Activated T-helper 17 cell treated with anti-CD3 and anti-CD28 coated beads, Interleukin-2, amount 50 U/mL, for 72 hours (primary cell): ENCODE results near the gene PTGER3. TPM values are rescaled to one million over a fixed set of nuclear protein-coding genes. Genes with fewer than 3 reads are reported as not detected.
A peak's percentile ranks its signal among the peaks of the same experiment; 100 is the strongest.

Experiments
- ATAC-seq: fragments of 150-1000 bp; cut with Tn5 transposase; replicated peaks from 2 replicates; pipeline ENCODE4 v1.10.0; 2021; ENCODE audit warnings: mild to moderate bottlenecking, moderate library complexity
- H3K27ac Mint-ChIP-seq: one replicate; pipeline ENCODE4 v1.8.0; 2022; ENCODE audit warnings: mixed read lengths
- H3K27me3 Mint-ChIP-seq: one replicate; pipeline ENCODE4 v1.8.0; 2022; ENCODE audit warnings: mixed read lengths
- H3K36me3 Mint-ChIP-seq: one replicate; pipeline ENCODE4 v1.8.0; 2022; ENCODE audit warnings: low read depth, mild to moderate bottlenecking, mixed read lengths
- H3K4me1 Mint-ChIP-seq: one replicate; pipeline ENCODE4 v1.8.0; 2022; ENCODE audit warnings: mixed read lengths
- H3K4me3 Mint-ChIP-seq: one replicate; pipeline ENCODE4 v1.8.0; 2022; ENCODE audit warnings: mild to moderate bottlenecking, mixed read lengths
- H3K9me3 Mint-ChIP-seq: one replicate; pipeline ENCODE4 v1.8.0; 2022; ENCODE audit warnings: mixed read lengths
- total RNA-seq, 2 donors: library from RNA; stranded (reverse); gene quantifications; one replicate each; pipeline ENCODE4 v1.2.3, GENCODE V29; 2022

Gene PTGER3
- total RNA-seq, 2 donors from 2014 or later, result not detected

- no peaks in the 10 kb centered on the region for H3K36me3 Mint-ChIP-seq
- ATAC-seq, result no peak
- H3K27me3 Mint-ChIP-seq, result peaks cover 36% of the 10 kb centered on the region
- no peak overlapping the region for H3K27ac Mint-ChIP-seq
- H3K9me3 Mint-ChIP-seq, result no peaks in the 10 kb centered on the region
- H3K4me1 Mint-ChIP-seq, result no peaks in the 10 kb centered on the region
- no peak overlapping the region for H3K4me3 Mint-ChIP-seq
These were observed 8.7 kb downstream of the PTGER3 start for GRCh38 chr1:71038942-71039341.

- no peak overlapping the region for H3K27ac Mint-ChIP-seq
- H3K36me3 Mint-ChIP-seq, result no peaks in the 10 kb centered on the region
- H3K27me3 Mint-ChIP-seq, result peaks cover 36% of the 10 kb centered on the region
- H3K4me1 Mint-ChIP-seq, result no peaks in the 10 kb centered on the region
- no peak overlapping the region for H3K4me3 Mint-ChIP-seq
- ATAC-seq, result peak; percentile 40
- no peaks in the 10 kb centered on the region for H3K9me3 Mint-ChIP-seq
These were observed 9.6 kb downstream of the PTGER3 start for GRCh38 chr1:71037829-71038620.

- no peaks in the 10 kb centered on the region for H3K9me3 Mint-ChIP-seq
- H3K4me3 Mint-ChIP-seq, result no peak overlapping the region
- H3K27ac Mint-ChIP-seq, result no peak overlapping the region
- H3K4me1 Mint-ChIP-seq, result no peaks in the 10 kb centered on the region
- H3K36me3 Mint-ChIP-seq, result no peaks in the 10 kb centered on the region
- ATAC-seq, result no peak
- peaks cover 36% of the 10 kb centered on the region for H3K27me3 Mint-ChIP-seq
These were observed 10.6 kb downstream of the PTGER3 start for GRCh38 chr1:71037066-71037465.

GRCh38 chr1:71033136-71033535 lies 14.5 kb downstream of the PTGER3 start:
- Mint-ChIP-seq H3K9me3 (no peaks in the 10 kb centered on the region), H3K27ac (no peak overlapping the region), H3K4me3 (no peak overlapping the region), H3K4me1 (no peaks in the 10 kb centered on the region), H3K27me3 (peaks cover 29% of the 10 kb centered on the region), H3K36me3 (no peaks in the 10 kb centered on the region)
- no peak for ATAC-seq

GRCh38 chr1:71031426-71031825 lies 16.2 kb downstream of the PTGER3 start:
- H3K9me3 Mint-ChIP-seq, result no peaks in the 10 kb centered on the region
- no peak for ATAC-seq
- H3K4me3 Mint-ChIP-seq, result no peak overlapping the region
- H3K36me3 Mint-ChIP-seq, result no peaks in the 10 kb centered on the region
- no peak overlapping the region for H3K27ac Mint-ChIP-seq
- H3K4me1 Mint-ChIP-seq, result no peaks in the 10 kb centered on the region
- H3K27me3 Mint-ChIP-seq, result peaks cover 31% of the 10 kb centered on the region

GRCh38 chr1:71030026-71030425 lies 17.6 kb downstream of the PTGER3 start:
- H3K4me1 Mint-ChIP-seq, result no peaks in the 10 kb centered on the region
- ATAC-seq, result no peak
- no peaks in the 10 kb centered on the region for H3K9me3 Mint-ChIP-seq
- H3K4me3 Mint-ChIP-seq, result no peak overlapping the region
- no peak overlapping the region for H3K27ac Mint-ChIP-seq
- peaks cover 22% of the 10 kb centered on the region for H3K27me3 Mint-ChIP-seq
- no peaks in the 10 kb centered on the region for H3K36me3 Mint-ChIP-seq

- H3K36me3 Mint-ChIP-seq, result no peaks in the 10 kb centered on the region
- no peak overlapping the region for H3K4me3 Mint-ChIP-seq
- ATAC-seq, result no peak
- H3K27me3 Mint-ChIP-seq, result peaks cover 22% of the 10 kb centered on the region
- no peaks in the 10 kb centered on the region for H3K4me1 Mint-ChIP-seq
- H3K9me3 Mint-ChIP-seq, result no peaks in the 10 kb centered on the region
- H3K27ac Mint-ChIP-seq, result no peak overlapping the region
These were observed 18.6 kb downstream of the PTGER3 start for GRCh38 chr1:71028981-71029380.

GRCh38 chr1:71027991-71028390 lies 19.6 kb downstream of the PTGER3 start:
- no peaks in the 10 kb centered on the region for H3K4me1 Mint-ChIP-seq
- peaks cover 22% of the 10 kb centered on the region for H3K27me3 Mint-ChIP-seq
- no peaks in the 10 kb centered on the region for H3K9me3 Mint-ChIP-seq
- H3K36me3 Mint-ChIP-seq, result no peaks in the 10 kb centered on the region
- no peak overlapping the region for H3K27ac Mint-ChIP-seq
- H3K4me3 Mint-ChIP-seq, result no peak overlapping the region
- no peak for ATAC-seq

- no peaks in the 10 kb centered on the region for H3K36me3 Mint-ChIP-seq
- no peak overlapping the region for H3K4me3 Mint-ChIP-seq
- H3K9me3 Mint-ChIP-seq, result no peaks in the 10 kb centered on the region
- H3K4me1 Mint-ChIP-seq, result no peaks in the 10 kb centered on the region
- no peak for ATAC-seq
- no peak overlapping the region for H3K27ac Mint-ChIP-seq
- peaks cover 21% of the 10 kb centered on the region for H3K27me3 Mint-ChIP-seq
These were observed 21.5 kb downstream of the PTGER3 start for GRCh38 chr1:71026093-71026492.

GRCh38 chr1:71023515-71023914 lies 24.1 kb downstream of the PTGER3 start:
- H3K4me1 Mint-ChIP-seq, result no peaks in the 10 kb centered on the region
- no peaks in the 10 kb centered on the region for H3K9me3 Mint-ChIP-seq
- H3K27ac Mint-ChIP-seq, result no peak overlapping the region
- H3K36me3 Mint-ChIP-seq, result no peaks in the 10 kb centered on the region
- no peak overlapping the region for H3K4me3 Mint-ChIP-seq
- peaks cover 16% of the 10 kb centered on the region for H3K27me3 Mint-ChIP-seq
- no peak for ATAC-seq

- Mint-ChIP-seq H3K9me3 (no peaks in the 10 kb centered on the region), H3K4me3 (no peak overlapping the region), H3K36me3 (no peaks in the 10 kb centered on the region), H3K27me3 (peaks cover 10% of the 10 kb centered on the region), H3K27ac (no peak overlapping the region), H3K4me1 (no peaks in the 10 kb centered on the region)
- no peak for ATAC-seq
These were observed 28.2 kb downstream of the PTGER3 start for GRCh38 chr1:71019233-71019969.

- Mint-ChIP-seq H3K36me3 (no peaks in the 10 kb centered on the region), H3K27ac (no peak overlapping the region), H3K9me3 (no peaks in the 10 kb centered on the region), H3K27me3 (peaks cover 10% of the 10 kb centered on the region), H3K4me1 (no peaks in the 10 kb centered on the region), H3K4me3 (no peak overlapping the region)
- ATAC-seq, result no peak
These were observed 28.8 kb downstream of the PTGER3 start for GRCh38 chr1:71018791-71019190.

- Mint-ChIP-seq H3K9me3 (no peaks in the 10 kb centered on the region), H3K36me3 (no peaks in the 10 kb centered on the region), H3K4me1 (no peaks in the 10 kb centered on the region), H3K4me3 (no peak overlapping the region), H3K27ac (no peak overlapping the region), H3K27me3 (peaks cover 7% of the 10 kb centered on the region)
- no peak for ATAC-seq
These were observed 31.9 kb downstream of the PTGER3 start for GRCh38 chr1:71015745-71016144.

GRCh38 chr1:71014178-71014579 lies 33.4 kb downstream of the PTGER3 start:
- no peak for ATAC-seq

More at GRCh38 chr1:71014178-71014579, 33.4 kb downstream of the PTGER3 start:
- H3K27ac Mint-ChIP-seq, result no peak overlapping the region
- no peak overlapping the region for H3K4me3 Mint-ChIP-seq
- H3K27me3 Mint-ChIP-seq, result peaks cover 11% of the 10 kb centered on the region
- no peaks in the 10 kb centered on the region for H3K9me3 Mint-ChIP-seq
- H3K4me1 Mint-ChIP-seq, result no peaks in the 10 kb centered on the region
- no peaks in the 10 kb centered on the region for H3K36me3 Mint-ChIP-seq
